ENCODE results near the gene SUCLG2. TPM values are rescaled to one million over a fixed set of nuclear protein-coding genes. Genes with fewer than 3 reads are reported as not detected.

The SUCLG2 gene
- total and polyA plus RNA-seq, 10 of the 15 experiments (the other 5 are each of a cell fraction or from before 2014, with no cell fraction given): 17.8 to 50.9 (median 37.2) TPM

GRCh38 chr3:67389176-67389575, 265.2 kb downstream of the SUCLG2 start (continued):
- TF ChIP-seq ZBTB4 (CRISPR knock-in tag; IDR thresholded peaks at IDR 0.05): no peak
- TF ChIP-seq IRF4 (IDR thresholded peaks at IDR 0.05; ENCODE audit: low read depth, low read length): no peak
- TF ChIP-seq SMAD5 (IDR thresholded peaks at IDR 0.05; ENCODE audit: low read depth): no peak
- no peak for TF ChIP-seq E2F8 (IDR thresholded peaks at IDR 0.05; ENCODE audit: low read depth, partially characterized antibody)
- TF ChIP-seq BCLAF1 (IDR thresholded peaks at IDR 0.05): no peak
- peak; percentile 94 for TF ChIP-seq MEF2A (IDR thresholded peaks at IDR 0.05; ENCODE audit: insufficient read depth, low read depth, low read length)
- no peak for TF ChIP-seq BCL3 (IDR thresholded peaks at IDR 0.05; ENCODE audit: borderline replicate concordance, insufficient read depth, low read depth, low read length, poor library complexity, severe bottlenecking)
- no peak for TF ChIP-seq ZZZ3 (IDR thresholded peaks at IDR 0.05; ENCODE audit: control insufficient read depth, insufficient read length, low read depth)
- TF ChIP-seq ZNF274 (IDR thresholded peaks at IDR 0.05; ENCODE audit: insufficient read depth, insufficient read length): no peak
- no peak for TF ChIP-seq SIN3A (IDR thresholded peaks at IDR 0.05; ENCODE audit: low read depth, low read length)
- TF ChIP-seq HSF1 (IDR thresholded peaks at IDR 0.05; ENCODE audit: low read depth, low read length): no peak
- TF ChIP-seq RFX5 (IDR thresholded peaks at IDR 0.05; ENCODE audit: low read depth, low read length): no peak
- no peak for TF ChIP-seq ESRRA (IDR thresholded peaks at IDR 0.05; ENCODE audit: low read length)
- no peak for TF ChIP-seq ZBTB11 (CRISPR knock-in tag; IDR thresholded peaks at IDR 0.05)
